B cell (primary cell): ENCODE results near the gene NAPEPLD. TPM values are rescaled to one million over a fixed set of nuclear protein-coding genes. Genes with fewer than 3 reads are reported as not detected.
A peak's percentile ranks its signal among the peaks of the same experiment; 100 is the strongest.

Experiments
- ATAC-seq: fragments of 200-7000 bp; cut with Tn5 transposase; one replicate; pipeline ENCODE4 v1.10.0; 2021; ENCODE audit warnings: low read depth, mild to moderate bottlenecking, moderate number of reproducible peaks, moderate library complexity
- CTCF ChIA-PET: fragments of 350-600 bp; sonication (Branson Sonifier 250); formaldehyde crosslinking; loops from one replicate; lab custom pipeline; 2021; ENCODE audit warnings: antibody characterized with exemption, inconsistent platforms; lab: Charles Lee
- POLR2A ChIA-PET: fragments of 350-600 bp; sonication (Branson Sonifier 250); formaldehyde crosslinking; loops from one replicate; lab custom pipeline; 2021; ENCODE audit warnings: antibody characterized with exemption; lab: Charles Lee
- DNase-seq: peaks from one replicate; pipeline ENCODE4 v3.0.0; 2013
- H2AFZ ChIP-seq: 2 replicates; pipeline ENCODE4 v1.6.1; 2012; ENCODE audit warnings: mild to moderate bottlenecking, low read depth, low read length; ENCODE audit not compliant: insufficient read depth, poor library complexity, severe bottlenecking
- H3K27ac ChIP-seq, 2 donors: 1 replicate in 1 of 2; 2 replicates in 1 of 2; pipeline ENCODE4 v1.5.1; 2012 to 2013; ENCODE audit warnings: low read length in 2 of 2, mild to moderate bottlenecking in 2 of 2, moderate library complexity in 1 of 2
- H3K27me3 ChIP-seq, 4 experiments: fragments of 200-600 bp in 1 of 4; sonication (generic) in 1 of 4; replicated peaks in 1 of 4; 1 replicate in 2 of 4; 2 replicates in 2 of 4; pipeline versions ENCODE4 v1.6.1 to v1.7.0; 2013 to 2016; ENCODE audit warnings: low read length in 3 of 4, mild to moderate bottlenecking in 2 of 4, mixed read lengths in 1 of 4, moderate library complexity in 1 of 4; ENCODE audit not compliant: insufficient read depth in 4 of 4, control insufficient read depth in 3 of 4; ENCODE audit errors: control extremely low read depth in 1 of 4
- H3K36me3 ChIP-seq, 2 experiments: replicated peaks in 1 of 2; 1 replicate in 1 of 2; 2 replicates in 1 of 2; pipeline versions ENCODE4 v1.6.1 to v1.7.1; 2013; ENCODE audit warnings: low read length in 1 of 2; ENCODE audit not compliant: insufficient read depth in 2 of 2, control insufficient read depth in 1 of 2; ENCODE audit errors: control extremely low read depth in 1 of 2, extremely low read depth in 1 of 2
- H3K4me1 ChIP-seq, 2 donors: fragments of 200-600 bp in 1 of 2; sonication (generic) in 1 of 2; 1 replicate in 1 of 2; 2 replicates in 1 of 2; pipeline versions ENCODE4 v1.5.1 to v1.6.1; 2013 to 2017; ENCODE audit warnings: low read length in 2 of 2; ENCODE audit not compliant: control insufficient read depth in 2 of 2, insufficient read depth in 2 of 2
- H3K4me2 ChIP-seq: replicated peaks from 2 replicates; pipeline ENCODE3; 2012; ENCODE audit warnings: mild to moderate bottlenecking, low read depth, low read length; ENCODE audit not compliant: poor library complexity, severe bottlenecking
- H3K4me3 ChIP-seq, 5 experiments: fragments of 200-600 bp in 1 of 5; sonication (generic) in 1 of 5; 1 replicate in 3 of 5; 2 replicates in 2 of 5; pipeline versions ENCODE4 v1.5.1 to v1.7.0; 2011 to 2016; ENCODE audit warnings: low read length in 4 of 5, mild to moderate bottlenecking in 4 of 5, low read depth in 2 of 5, control low read depth in 1 of 5, moderate library complexity in 1 of 5; ENCODE audit not compliant: insufficient read depth in 1 of 5; ENCODE audit errors: control extremely low read depth in 1 of 5, extremely low read depth in 1 of 5
- H3K79me2 ChIP-seq: fragments of 200-600 bp; sonication (generic); one replicate; pipeline ENCODE4 v1.6.0; 2016; ENCODE audit warnings: low read length; ENCODE audit not compliant: control insufficient read depth, insufficient read depth
- H3K9ac ChIP-seq: fragments of 200-600 bp; sonication (generic); 2 replicates; pipeline ENCODE4 v1.6.1; 2017; ENCODE audit warnings: mild to moderate bottlenecking, low read length, moderate library complexity
- H3K9me3 ChIP-seq, 3 donors: one replicate each; pipeline versions ENCODE4 v1.6.1 to v1.7.1; 2013; ENCODE audit warnings: low read length in 2 of 3; ENCODE audit not compliant: control insufficient read depth in 2 of 3, insufficient read depth in 1 of 3; ENCODE audit errors: control extremely low read depth in 1 of 3
- H4K20me1 ChIP-seq: 2 replicates; pipeline ENCODE4 v1.6.0; 2012; ENCODE audit warnings: mild to moderate bottlenecking, low read length; ENCODE audit not compliant: insufficient read depth, control insufficient read depth, poor library complexity, severe bottlenecking
- H3K27ac Mint-ChIP-seq: one replicate; pipeline ENCODE4 v1.8.0; 2021; ENCODE audit warnings: mixed read lengths
- H3K27me3 Mint-ChIP-seq: one replicate; pipeline ENCODE4 v1.8.0; 2021; ENCODE audit warnings: mixed read lengths
- H3K4me1 Mint-ChIP-seq: one replicate; pipeline ENCODE4 v1.8.0; 2021; ENCODE audit warnings: mixed read lengths
- H3K4me3 Mint-ChIP-seq: one replicate; pipeline ENCODE4 v1.8.0; 2021; ENCODE audit warnings: mixed read lengths
- H3K9me3 Mint-ChIP-seq: one replicate; pipeline ENCODE4 v1.8.0; 2022; ENCODE audit warnings: mixed read lengths; ENCODE audit not compliant: insufficient read depth
- EZH2 ChIP-seq: IDR thresholded peaks from 2 replicates; pipeline ENCODE4 v1.6.1; 2012; ENCODE audit warnings: borderline replicate concordance, low read depth, mild to moderate bottlenecking, moderate library complexity, low read length; ENCODE audit not compliant: insufficient read depth, poor library complexity, severe bottlenecking
- WGBS: methylation state at CpG from one replicate; pipeline ENCODE4 v1.1.5; 2013; ENCODE audit warnings: missing lambda C conversion rate; ENCODE audit not compliant: insufficient coverage; 5-methylcytosine and 5-hydroxymethylcytosine counted together
- intact Hi-C: fragments of 100-400 bp; cut with micrococcal nuclease; formaldehyde crosslinking; loops from one replicate; pipeline ENCODE4 v1.10.0; 2022
- polyA plus RNA-seq: library from polyadenylated mRNA; depleted of rRNA; stranded (reverse); fragments of >200 nt; gene quantifications from 2 replicates; pipeline ENCODE4 v1.2.3, GENCODE V29; 2012
- total RNA-seq, 2 donors: library from RNA; stranded (reverse); fragments of 120-200 nt in 1 of 2; gene quantifications; 1 replicate in 1 of 2; 2 replicates in 1 of 2; pipeline versions ENCODE4 v1.2.3 to v1.2.4, GENCODE V29; 2013 to 2022
- TF ChIP-seq, protein P1 (sequence below): fragments of 200-600 bp; IDR thresholded peaks from one replicate; pipeline ENCODE4 v1.8.0; 2022; ENCODE audit warnings: antibody characterized with exemption, mild to moderate bottlenecking

The NAPEPLD gene
- total and polyA plus RNA-seq, 2 donors (not counting 1 experiment from before 2014, with no cell fraction given), result 3.8 to 20.7 TPM

DNA sequence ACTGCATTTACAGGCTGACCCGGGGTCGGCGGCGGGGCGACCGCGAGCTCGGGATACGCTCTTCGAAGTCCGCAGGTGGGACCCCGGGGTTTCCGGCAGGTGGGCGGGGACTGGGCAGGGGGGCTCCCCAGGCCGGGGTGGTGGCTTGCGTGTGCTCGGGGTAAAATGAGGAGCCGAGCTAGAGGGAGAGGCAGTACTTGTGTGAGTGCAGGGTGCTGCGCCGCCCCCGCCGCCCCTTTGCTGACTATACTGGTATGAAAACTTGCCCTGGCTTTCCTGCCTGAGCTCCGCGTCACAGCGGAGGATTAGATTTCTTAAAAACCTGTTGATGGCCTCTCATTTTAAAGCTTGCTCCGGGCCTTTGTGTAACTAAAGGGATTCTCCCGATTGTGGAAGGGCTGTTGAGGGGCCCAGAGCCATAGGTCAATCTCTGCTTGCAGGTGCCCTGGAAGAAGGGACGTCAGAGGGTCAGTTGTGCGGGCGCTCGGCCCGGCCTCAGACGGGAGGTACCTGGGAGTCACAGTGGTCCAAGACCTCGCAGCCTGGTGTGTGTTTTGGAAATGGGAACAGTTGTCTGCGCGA is 73.5 kb downstream of the NAPEPLD start:
- Histone ChIP-seq H3K27me3 (no peaks in the 10 kb centered on the region), H3K4me1 (peaks cover 13 to 24% of the 10 kb centered on the region in 2 donors), H4K20me1 (no peaks in the 10 kb centered on the region), H3K79me2 (peaks cover 37% of the 10 kb centered on the region), H3K27ac (peak overlapping the region; percentile 26 to 82), H2AFZ (peak overlapping the region; percentile 96), H3K36me3 (no peaks in the 10 kb centered on the region), H3K9ac (peak overlapping the region; percentile 73), H3K4me2 (peak overlapping the region; percentile 88), H3K9me3 (no peaks in the 10 kb centered on the region), H3K4me3 (peak overlapping the region; percentile 58 to 92 (median 79))
- Mint-ChIP-seq H3K27me3 (no peaks in the 10 kb centered on the region), H3K9me3 (no peaks in the 10 kb centered on the region), H3K4me1 (peaks cover 32% of the 10 kb centered on the region), H3K27ac (peak overlapping the region; percentile 96), H3K4me3 (peak overlapping the region; percentile 95)
- no peak for TF ChIP-seq EZH2
- TF ChIP-seq, protein P1, sequence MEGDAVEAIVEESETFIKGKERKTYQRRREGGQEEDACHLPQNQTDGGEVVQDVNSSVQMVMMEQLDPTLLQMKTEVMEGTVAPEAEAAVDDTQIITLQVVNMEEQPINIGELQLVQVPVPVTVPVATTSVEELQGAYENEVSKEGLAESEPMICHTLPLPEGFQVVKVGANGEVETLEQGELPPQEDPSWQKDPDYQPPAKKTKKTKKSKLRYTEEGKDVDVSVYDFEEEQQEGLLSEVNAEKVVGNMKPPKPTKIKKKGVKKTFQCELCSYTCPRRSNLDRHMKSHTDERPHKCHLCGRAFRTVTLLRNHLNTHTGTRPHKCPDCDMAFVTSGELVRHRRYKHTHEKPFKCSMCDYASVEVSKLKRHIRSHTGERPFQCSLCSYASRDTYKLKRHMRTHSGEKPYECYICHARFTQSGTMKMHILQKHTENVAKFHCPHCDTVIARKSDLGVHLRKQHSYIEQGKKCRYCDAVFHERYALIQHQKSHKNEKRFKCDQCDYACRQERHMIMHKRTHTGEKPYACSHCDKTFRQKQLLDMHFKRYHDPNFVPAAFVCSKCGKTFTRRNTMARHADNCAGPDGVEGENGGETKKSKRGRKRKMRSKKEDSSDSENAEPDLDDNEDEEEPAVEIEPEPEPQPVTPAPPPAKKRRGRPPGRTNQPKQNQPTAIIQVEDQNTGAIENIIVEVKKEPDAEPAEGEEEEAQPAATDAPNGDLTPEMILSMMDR, result no peak
- ChIA-PET CTCF (interaction anchor here (1.4 to 6.5 kb wide), 3 partner anchors 10 to 205 kb away, joined by 3 to 40 read pairs (median 4); no protein-coding TSS in a partner anchor), POLR2A (interaction anchor here (1.2 to 2.2 kb wide), 2 partner anchors 74 to 327 kb away, joined by 4 to 8 read pairs; partner anchors contain the start of genes FAM185A and NAPEPLD)
- ATAC-seq (peak; percentile 46), DNase-seq (peak; percentile 79)
- intact Hi-C loops, result loop anchor here (2.0 to 5.0 kb wide), 2 partner anchors 222 to 327 kb away; partner anchors contain the start of genes FAM185A and PMPCB
- under 1% methylated on average over 34 of the region's 36 CpGs for WGBS
